GM12891 (cell line): ENCODE results near the gene ALG10.

Experiments used
- POLR2A ChIP-seq: IDR thresholded peaks from 2 replicates; pipeline ENCODE4 v1.6.1; 2011; ENCODE audit warnings: low read depth, low read length, control low read depth
- POLR2AphosphoS5 ChIP-seq: IDR thresholded peaks from 2 replicates; pipeline ENCODE4 v1.6.1; 2011; ENCODE audit warnings: low read depth, low read length, control low read depth
- TAF1 ChIP-seq: IDR thresholded peaks from 2 replicates; pipeline ENCODE4 v1.6.1; 2011; ENCODE audit warnings: low read depth, low read length, control low read depth

DNA sequence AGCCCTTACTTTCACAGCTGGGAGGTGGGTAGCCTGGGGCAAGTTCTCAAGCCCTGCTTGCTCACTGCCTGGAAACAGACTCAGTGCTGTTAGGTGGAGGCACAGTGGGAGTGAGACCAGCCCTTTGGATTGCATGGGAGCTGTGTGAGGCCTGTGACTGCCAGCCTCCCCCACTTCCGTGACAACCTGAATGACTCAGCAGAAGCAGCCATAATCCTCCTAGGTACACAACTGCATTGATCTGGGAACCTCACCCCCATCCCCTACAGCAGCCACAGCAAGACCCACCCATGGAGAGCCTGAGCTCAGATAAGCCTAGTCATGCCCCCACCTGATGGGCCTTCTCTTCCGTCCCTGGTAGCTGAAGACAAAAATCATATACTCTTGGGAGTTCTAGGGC is 26.4 kb downstream of the ALG10 start:
- TF ChIP-seq POLR2A (no peak), TAF1 (no peak), POLR2AphosphoS5 (no peak)
